HL-60 (cell line): ENCODE results near the gene TUNAR.

ENCODE experiments used
- CTCF ChIP-seq: IDR thresholded peaks from one replicate; pipeline ENCODE4 v1.5.1; 2011; ENCODE audit warnings: low read length, control low read depth, inconsistent platforms; ENCODE audit not compliant: insufficient read depth
- POLR2AphosphoS5 ChIP-seq: IDR thresholded peaks from 2 replicates; pipeline ENCODE4 v1.6.1; 2012; ENCODE audit warnings: low read depth
- REST ChIP-seq: IDR thresholded peaks from 2 replicates; pipeline ENCODE4 v1.6.1; 2012; ENCODE audit warnings: low read depth; ENCODE audit not compliant: insufficient replicate concordance

- TF ChIP-seq CTCF = no peak
- TF ChIP-seq POLR2AphosphoS5 = no peak
- no peak for TF ChIP-seq REST
Measured at GRCh38 chr14:95915330-95915729, 38.7 kb downstream of the TUNAR start.
